Fibroblast of lung (primary cell): ENCODE results near the gene PURB.

Source experiments
- EZH2 ChIP-seq: IDR thresholded peaks from 2 replicates; pipeline ENCODE4 v1.5.1; 2012; ENCODE audit warnings: low read length, control low read depth, mild to moderate bottlenecking; ENCODE audit errors: missing control alignments
- TF ChIP-seq, protein P1 (sequence below), 2 donors: IDR thresholded peaks in 1 of 2; conservative IDR thresholded peaks in 1 of 2; 1 replicate in 1 of 2; 2 replicates in 1 of 2; pipeline ENCODE4 v1.5.1; 2011 to 2012; ENCODE audit warnings: low read length in 2 of 2, control low read depth in 1 of 2, inconsistent platforms in 1 of 2, low read depth in 1 of 2, mild to moderate bottlenecking in 1 of 2

DNA sequence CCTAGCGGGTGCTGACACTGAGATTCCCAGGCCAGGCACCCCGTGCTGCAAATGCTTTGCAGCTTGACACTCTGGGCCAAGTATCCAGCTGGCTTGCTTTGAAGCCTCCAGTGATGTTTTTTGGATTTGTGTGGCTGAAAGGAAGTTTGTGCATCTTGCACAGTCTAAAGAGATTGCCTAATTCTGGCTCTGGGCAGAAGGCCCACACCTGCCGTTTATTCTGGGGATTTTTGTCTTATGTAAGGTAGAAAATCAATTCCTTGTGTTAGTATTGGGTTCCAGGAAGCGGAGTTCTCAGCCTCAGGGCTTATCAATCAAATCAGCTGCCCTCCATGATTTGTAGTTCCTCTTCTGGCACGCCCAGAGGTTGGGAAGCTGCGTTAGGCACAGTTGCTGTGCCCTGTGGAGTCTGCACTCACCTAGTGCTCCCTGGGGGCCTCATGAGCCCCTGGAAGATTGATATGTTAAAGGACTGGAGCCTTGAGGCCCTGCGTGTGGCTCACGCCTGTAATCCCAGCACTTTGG lies 8.4 kb upstream of the PURB start:
- TF ChIP-seq, protein P1, sequence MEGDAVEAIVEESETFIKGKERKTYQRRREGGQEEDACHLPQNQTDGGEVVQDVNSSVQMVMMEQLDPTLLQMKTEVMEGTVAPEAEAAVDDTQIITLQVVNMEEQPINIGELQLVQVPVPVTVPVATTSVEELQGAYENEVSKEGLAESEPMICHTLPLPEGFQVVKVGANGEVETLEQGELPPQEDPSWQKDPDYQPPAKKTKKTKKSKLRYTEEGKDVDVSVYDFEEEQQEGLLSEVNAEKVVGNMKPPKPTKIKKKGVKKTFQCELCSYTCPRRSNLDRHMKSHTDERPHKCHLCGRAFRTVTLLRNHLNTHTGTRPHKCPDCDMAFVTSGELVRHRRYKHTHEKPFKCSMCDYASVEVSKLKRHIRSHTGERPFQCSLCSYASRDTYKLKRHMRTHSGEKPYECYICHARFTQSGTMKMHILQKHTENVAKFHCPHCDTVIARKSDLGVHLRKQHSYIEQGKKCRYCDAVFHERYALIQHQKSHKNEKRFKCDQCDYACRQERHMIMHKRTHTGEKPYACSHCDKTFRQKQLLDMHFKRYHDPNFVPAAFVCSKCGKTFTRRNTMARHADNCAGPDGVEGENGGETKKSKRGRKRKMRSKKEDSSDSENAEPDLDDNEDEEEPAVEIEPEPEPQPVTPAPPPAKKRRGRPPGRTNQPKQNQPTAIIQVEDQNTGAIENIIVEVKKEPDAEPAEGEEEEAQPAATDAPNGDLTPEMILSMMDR (conservative IDR thresholded peaks at IDR 0.05 in 1 of 2, IDR thresholded peaks at IDR 0.05 in 1 of 2; ENCODE audit: low read depth in 1 of 2, low read length in 2 of 2) = no peak
- TF ChIP-seq EZH2 = no peak
